Liver (tissue), 3 donors: Measurements from ENCODE around the gene TAPBPL.

Experiments used
- EGR1 ChIP-seq, 2 donors: IDR thresholded peaks; 2 replicates each; pipeline ENCODE4 v1.6.1; 2016 to 2018; ENCODE audit warnings: antibody characterized with exemption in 2 of 2, low read depth in 2 of 2
- HNF4A ChIP-seq, 2 donors: conservative IDR thresholded peaks; 2 replicates each; pipeline ENCODE4 v1.6.1; 2016; ENCODE audit warnings: antibody characterized with exemption in 2 of 2, mild to moderate bottlenecking in 2 of 2
- JUND ChIP-seq, 2 donors: IDR thresholded peaks; 2 replicates each; pipeline ENCODE4 v1.6.1; 2016; ENCODE audit warnings: antibody characterized with exemption in 2 of 2
- RAD21 ChIP-seq, 2 donors: IDR thresholded peaks; 2 replicates each; pipeline ENCODE4 v1.6.1; 2016; ENCODE audit warnings: antibody characterized with exemption in 2 of 2, mild to moderate bottlenecking in 2 of 2
- RXRA ChIP-seq, 2 donors: IDR thresholded peaks; 2 replicates each; pipeline ENCODE4 v1.6.1; 2017 to 2018; ENCODE audit warnings: antibody characterized with exemption in 2 of 2, mild to moderate bottlenecking in 1 of 2
- SP1 ChIP-seq: IDR thresholded peaks from 2 replicates; pipeline ENCODE4 v1.6.1; 2018; ENCODE audit warnings: antibody characterized with exemption, mild to moderate bottlenecking
- YY1 ChIP-seq: IDR thresholded peaks from 2 replicates; pipeline ENCODE4 v1.6.1; 2016; ENCODE audit warnings: antibody characterized with exemption, mild to moderate bottlenecking
- ZBTB33 ChIP-seq: IDR thresholded peaks from 2 replicates; pipeline ENCODE4 v1.6.1; 2016; ENCODE audit warnings: antibody characterized with exemption
- TF ChIP-seq, protein P1 (sequence below): fragments of 150-350 bp; IDR thresholded peaks from 2 replicates; pipeline ENCODE4 v1.5.1; 2017; ENCODE audit warnings: improper control_type of control experiment, low read depth, low read length; ENCODE audit not compliant: missing input control
- TF ChIP-seq, protein P2 (sequence below): IDR thresholded peaks from 2 replicates; pipeline ENCODE4 v1.6.1; 2016; ENCODE audit warnings: antibody characterized with exemption
- TF ChIP-seq, protein P3 (sequence below): IDR thresholded peaks from 2 replicates; pipeline ENCODE4 v1.6.1; 2016; ENCODE audit warnings: antibody characterized with exemption, mild to moderate bottlenecking
- donor health status: healthy.
- donor health status: healthy.

- no peak for TF ChIP-seq EGR1 (IDR thresholded peaks at IDR 0.05; ENCODE audit: low read depth in 2 of 2)
- TF ChIP-seq, protein P1, sequence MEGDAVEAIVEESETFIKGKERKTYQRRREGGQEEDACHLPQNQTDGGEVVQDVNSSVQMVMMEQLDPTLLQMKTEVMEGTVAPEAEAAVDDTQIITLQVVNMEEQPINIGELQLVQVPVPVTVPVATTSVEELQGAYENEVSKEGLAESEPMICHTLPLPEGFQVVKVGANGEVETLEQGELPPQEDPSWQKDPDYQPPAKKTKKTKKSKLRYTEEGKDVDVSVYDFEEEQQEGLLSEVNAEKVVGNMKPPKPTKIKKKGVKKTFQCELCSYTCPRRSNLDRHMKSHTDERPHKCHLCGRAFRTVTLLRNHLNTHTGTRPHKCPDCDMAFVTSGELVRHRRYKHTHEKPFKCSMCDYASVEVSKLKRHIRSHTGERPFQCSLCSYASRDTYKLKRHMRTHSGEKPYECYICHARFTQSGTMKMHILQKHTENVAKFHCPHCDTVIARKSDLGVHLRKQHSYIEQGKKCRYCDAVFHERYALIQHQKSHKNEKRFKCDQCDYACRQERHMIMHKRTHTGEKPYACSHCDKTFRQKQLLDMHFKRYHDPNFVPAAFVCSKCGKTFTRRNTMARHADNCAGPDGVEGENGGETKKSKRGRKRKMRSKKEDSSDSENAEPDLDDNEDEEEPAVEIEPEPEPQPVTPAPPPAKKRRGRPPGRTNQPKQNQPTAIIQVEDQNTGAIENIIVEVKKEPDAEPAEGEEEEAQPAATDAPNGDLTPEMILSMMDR, result no peak
- TF ChIP-seq JUND (IDR thresholded peaks at IDR 0.05), result no peak
- TF ChIP-seq, protein P2, sequence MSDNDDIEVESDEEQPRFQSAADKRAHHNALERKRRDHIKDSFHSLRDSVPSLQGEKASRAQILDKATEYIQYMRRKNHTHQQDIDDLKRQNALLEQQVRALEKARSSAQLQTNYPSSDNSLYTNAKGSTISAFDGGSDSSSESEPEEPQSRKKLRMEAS, result no peak
- TF ChIP-seq, protein P3, sequence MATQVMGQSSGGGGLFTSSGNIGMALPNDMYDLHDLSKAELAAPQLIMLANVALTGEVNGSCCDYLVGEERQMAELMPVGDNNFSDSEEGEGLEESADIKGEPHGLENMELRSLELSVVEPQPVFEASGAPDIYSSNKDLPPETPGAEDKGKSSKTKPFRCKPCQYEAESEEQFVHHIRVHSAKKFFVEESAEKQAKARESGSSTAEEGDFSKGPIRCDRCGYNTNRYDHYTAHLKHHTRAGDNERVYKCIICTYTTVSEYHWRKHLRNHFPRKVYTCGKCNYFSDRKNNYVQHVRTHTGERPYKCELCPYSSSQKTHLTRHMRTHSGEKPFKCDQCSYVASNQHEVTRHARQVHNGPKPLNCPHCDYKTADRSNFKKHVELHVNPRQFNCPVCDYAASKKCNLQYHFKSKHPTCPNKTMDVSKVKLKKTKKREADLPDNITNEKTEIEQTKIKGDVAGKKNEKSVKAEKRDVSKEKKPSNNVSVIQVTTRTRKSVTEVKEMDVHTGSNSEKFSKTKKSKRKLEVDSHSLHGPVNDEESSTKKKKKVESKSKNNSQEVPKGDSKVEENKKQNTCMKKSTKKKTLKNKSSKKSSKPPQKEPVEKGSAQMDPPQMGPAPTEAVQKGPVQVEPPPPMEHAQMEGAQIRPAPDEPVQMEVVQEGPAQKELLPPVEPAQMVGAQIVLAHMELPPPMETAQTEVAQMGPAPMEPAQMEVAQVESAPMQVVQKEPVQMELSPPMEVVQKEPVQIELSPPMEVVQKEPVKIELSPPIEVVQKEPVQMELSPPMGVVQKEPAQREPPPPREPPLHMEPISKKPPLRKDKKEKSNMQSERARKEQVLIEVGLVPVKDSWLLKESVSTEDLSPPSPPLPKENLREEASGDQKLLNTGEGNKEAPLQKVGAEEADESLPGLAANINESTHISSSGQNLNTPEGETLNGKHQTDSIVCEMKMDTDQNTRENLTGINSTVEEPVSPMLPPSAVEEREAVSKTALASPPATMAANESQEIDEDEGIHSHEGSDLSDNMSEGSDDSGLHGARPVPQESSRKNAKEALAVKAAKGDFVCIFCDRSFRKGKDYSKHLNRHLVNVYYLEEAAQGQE, result no peak
- no peak for TF ChIP-seq YY1
- TF ChIP-seq RXRA (IDR thresholded peaks at IDR 0.05), result no peak
- TF ChIP-seq SP1, result no peak
- TF ChIP-seq ZBTB33, result no peak
- no peak for TF ChIP-seq RAD21 (IDR thresholded peaks at IDR 0.05)
- TF ChIP-seq HNF4A (conservative IDR thresholded peaks at IDR 0.05), result no peak
Observed at GRCh38 chr12:6432991-6433390, 18.9 kb upstream of the TAPBPL start.
